Fibroblast of skin of back (primary cell): ENCODE results near the gene STH.
"Not testable (repeated sequence)": the region's sequence is repeated elsewhere in the genome, so short reads cannot be mapped to it uniquely, and the experiment has no call there.

ENCODE experiments used
- DNase-seq: peaks from one replicate; pipeline ENCODE4 v3.0.0-alpha.2; 2013

The STH gene

GRCh38 chr17:45986056-45986455, 13.0 kb upstream of the STH start:
- DNase-seq: no peak

GRCh38 chr17:45987706-45988105, 11.3 kb upstream of the STH start:
- no peak for DNase-seq

DNA sequence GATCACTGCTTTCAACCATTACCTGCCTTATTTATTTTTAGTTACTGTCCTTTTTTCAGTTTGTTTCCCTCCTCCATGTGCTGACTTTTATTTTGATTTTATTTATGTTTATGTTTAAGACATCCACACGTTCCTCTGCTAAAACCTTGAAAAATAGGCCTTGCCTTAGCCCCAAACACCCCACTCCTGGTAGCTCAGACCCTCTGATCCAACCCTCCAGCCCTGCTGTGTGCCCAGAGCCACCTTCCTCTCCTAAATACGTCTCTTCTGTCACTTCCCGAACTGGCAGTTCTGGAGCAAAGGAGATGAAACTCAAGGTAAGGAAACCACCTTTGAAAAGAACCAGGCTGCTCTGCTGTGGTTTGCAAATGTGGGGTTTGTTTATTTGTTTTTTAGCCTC, 9.3 kb upstream of the STH start:
- DNase-seq: no peak

- DNase-seq: no peak
Observed at GRCh38 chr17:45990886-45991285, 8.2 kb upstream of the STH start.

GRCh38 chr17:45991341-45991740, 7.7 kb upstream of the STH start:
- DNase-seq: no peak

GRCh38 chr17:45992175-45992574, 6.9 kb upstream of the STH start:
- no peak for DNase-seq

GRCh38 chr17:45992904-45993303, 6.1 kb upstream of the STH start:
- DNase-seq: no peak

- DNase-seq: no peak
Observed at GRCh38 chr17:45993962-45994627, 5.0 kb upstream of the STH start.

DNA sequence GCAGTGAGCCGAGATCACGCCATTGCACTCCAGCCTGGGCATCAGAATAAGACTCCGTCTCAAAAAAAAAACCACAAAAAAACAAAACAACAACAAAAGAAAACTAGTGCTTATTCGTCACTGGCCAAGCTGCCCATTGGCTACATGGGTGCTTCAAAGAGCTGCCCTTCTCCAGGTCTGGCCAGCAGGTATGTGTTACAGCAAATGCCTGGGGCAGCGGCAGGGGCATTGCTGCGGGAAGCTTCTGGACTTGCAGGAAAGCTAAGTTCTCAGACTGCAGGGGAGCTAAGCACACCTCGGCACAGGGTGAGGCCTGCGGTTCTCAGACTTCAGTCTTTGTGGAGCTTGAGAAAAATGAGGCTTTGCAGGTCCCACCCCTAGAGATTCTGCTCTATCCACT, 4.1 kb upstream of the STH start:
- no peak for DNase-seq

DNA sequence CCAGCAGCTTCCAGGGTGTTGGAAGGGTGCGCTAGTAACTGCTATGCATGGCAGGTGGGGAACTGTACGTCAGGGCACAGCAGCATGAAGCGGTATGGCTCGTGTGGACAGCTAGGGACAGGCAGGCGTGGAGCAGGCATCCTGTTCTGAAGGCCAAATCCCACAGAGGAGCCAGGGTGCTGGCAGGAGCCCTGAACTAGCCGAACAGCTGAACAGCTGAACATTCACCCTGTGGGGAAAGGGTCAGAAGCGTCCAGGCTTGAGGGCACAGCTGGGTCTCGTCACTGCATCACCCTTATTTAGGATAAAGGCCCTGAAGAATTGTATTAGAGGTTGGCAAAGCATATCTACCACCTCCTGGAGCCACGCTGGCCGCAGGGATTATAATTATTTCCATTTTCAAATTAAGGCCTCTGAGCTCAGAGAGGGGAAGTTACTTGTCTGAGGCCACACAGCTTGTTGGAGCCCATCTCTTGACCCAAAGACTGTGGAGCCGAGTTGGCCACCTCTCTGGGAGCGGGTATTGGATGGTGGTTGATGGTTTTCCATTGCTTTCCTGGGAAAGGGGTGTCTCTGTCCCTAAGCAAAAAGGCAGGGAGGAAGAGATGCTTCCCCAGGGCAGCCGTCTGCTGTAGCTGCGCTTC, 3.3 kb upstream of the STH start:
- DNase-seq: no peak

DNA sequence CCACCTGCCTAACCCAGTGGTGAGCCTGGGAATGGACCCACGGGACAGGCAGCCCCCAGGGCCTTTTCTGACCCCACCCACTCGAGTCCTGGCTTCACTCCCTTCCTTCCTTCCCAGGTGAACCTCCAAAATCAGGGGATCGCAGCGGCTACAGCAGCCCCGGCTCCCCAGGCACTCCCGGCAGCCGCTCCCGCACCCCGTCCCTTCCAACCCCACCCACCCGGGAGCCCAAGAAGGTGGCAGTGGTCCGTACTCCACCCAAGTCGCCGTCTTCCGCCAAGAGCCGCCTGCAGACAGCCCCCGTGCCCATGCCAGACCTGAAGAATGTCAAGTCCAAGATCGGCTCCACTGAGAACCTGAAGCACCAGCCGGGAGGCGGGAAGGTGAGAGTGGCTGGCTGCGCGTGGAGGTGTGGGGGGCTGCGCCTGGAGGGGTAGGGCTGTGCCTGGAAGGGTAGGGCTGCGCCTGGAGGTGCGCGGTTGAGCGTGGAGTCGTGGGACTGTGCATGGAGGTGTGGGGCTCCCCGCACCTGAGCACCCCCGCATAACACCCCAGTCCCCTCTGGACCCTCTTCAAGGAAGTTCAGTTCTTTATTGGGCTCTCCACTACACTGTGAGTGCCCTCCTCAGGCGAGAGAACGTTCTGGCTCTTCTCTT, 2.6 kb upstream of the STH start:
- DNase-seq: no peak

DNA sequence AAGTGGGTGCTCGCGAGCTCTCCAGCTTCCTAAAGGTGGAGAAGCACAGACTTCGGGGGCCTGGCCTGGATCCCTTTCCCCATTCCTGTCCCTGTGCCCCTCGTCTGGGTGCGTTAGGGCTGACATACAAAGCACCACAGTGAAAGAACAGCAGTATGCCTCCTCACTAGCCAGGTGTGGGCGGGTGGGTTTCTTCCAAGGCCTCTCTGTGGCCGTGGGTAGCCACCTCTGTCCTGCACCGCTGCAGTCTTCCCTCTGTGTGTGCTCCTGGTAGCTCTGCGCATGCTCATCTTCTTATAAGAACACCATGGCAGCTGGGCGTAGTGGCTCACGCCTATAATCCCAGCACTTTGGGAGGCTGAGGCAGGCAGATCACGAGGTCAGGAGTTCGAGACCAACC, 1.9 kb upstream of the STH start:
- DNase-seq: no peak

DNA sequence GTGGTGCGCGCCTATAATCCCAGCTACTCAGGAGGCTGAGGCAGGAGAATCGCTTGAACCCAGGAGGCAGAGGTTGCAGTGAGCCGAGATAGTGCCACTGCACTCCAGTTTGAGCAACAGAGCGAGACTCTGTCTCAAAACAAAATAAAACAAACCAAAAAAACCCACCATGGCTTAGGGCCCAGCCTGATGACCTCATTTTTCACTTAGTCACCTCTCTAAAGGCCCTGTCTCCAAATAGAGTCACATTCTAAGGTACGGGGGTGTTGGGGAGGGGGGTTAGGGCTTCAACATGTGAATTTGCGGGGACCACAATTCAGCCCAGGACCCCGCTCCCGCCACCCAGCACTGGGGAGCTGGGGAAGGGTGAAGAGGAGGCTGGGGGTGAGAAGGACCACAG, 1.4 kb upstream of the STH start:
- peak; percentile 54 for DNase-seq

- no peak for DNase-seq
Observed at GRCh38 chr17:45999900-46000290, 845 bp downstream of the STH start.

GRCh38 chr17:46000292-46000691, 1.2 kb downstream of the STH start:
- no peak for DNase-seq

- DNase-seq: no peak
Observed at GRCh38 chr17:46000757-46001156, 1.7 kb downstream of the STH start.

- DNase-seq: no peak
Observed at GRCh38 chr17:46001390-46002310, 2.6 kb downstream of the STH start.

DNA sequence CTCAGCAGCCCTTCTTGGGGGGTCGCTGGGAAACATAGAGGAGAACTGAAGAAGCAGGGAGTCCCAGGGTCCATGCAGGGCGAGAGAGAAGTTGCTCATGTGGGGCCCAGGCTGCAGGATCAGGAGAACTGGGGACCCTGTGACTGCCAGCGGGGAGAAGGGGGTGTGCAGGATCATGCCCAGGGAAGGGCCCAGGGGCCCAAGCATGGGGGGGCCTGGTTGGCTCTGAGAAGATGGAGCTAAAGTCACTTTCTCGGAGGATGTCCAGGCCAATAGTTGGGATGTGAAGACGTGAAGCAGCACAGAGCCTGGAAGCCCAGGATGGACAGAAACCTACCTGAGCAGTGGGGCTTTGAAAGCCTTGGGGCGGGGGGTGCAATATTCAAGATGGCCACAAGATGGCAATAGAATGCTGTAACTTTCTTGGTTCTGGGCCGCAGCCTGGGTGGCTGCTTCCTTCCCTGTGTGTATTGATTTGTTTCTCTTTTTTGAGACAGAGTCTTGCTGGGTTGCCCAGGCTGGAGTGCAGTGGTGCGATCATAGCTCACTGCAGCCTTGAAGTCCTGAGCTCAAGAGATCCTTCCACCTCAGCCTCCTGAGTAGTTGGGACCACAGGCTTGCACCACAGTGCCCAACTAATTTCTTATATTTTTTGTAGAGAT, 3.4 kb downstream of the STH start:
- DNase-seq: peak; percentile 51

DNA sequence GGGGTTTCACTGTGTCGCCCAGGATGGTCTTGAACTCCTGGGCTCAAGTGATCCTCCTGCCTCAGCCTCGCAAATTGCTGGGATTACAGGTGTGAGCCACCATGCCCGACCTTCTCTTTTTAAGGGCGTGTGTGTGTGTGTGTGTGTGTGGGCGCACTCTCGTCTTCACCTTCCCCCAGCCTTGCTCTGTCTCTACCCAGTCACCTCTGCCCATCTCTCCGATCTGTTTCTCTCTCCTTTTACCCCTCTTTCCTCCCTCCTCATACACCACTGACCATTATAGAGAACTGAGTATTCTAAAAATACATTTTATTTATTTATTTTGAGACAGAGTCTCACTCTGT, 3.9 kb downstream of the STH start:
- DNase-seq: no peak

DNA sequence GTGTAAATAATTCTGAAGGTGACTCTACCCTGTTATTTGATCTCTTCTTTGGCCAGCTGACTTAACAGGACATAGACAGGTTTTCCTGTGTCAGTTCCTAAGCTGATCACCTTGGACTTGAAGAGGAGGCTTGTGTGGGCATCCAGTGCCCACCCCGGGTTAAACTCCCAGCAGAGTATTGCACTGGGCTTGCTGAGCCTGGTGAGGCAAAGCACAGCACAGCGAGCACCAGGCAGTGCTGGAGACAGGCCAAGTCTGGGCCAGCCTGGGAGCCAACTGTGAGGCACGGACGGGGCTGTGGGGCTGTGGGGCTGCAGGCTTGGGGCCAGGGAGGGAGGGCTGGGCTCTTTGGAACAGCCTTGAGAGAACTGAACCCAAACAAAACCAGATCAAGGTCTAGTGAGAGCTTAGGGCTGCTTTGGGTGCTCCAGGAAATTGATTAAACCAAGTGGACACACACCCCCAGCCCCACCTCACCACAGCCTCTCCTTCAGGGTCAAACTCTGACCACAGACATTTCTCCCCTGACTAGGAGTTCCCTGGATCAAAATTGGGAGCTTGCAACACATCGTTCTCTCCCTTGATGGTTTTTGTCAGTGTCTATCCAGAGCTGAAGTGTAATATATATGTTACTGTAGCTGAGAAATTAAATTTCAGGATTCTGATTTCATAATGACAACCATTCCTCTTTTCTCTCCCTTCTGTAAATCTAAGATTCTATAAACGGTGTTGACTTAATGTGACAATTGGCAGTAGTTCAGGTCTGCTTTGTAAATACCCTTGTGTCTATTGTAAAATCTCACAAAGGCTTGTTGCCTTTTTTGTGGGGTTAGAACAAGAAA, 5.1 kb downstream of the STH start:
- peak; percentile 26 for DNase-seq

- DNase-seq: not testable (repeated sequence)
Observed at GRCh38 chr17:46006082-46006481, 7.0 kb downstream of the STH start.
